Measurements from ENCODE around the gene HOXB6.

The HOXB6 gene

GRCh38 chr17:48593840-48594537 lies 10.8 kb downstream of the HOXB6 start:
- DNase-seq, result peak; percentile 75

GRCh38 chr17:48593126-48593829 lies 11.5 kb downstream of the HOXB6 start, which contains the start of gene HOXB5:
Gene HOXB5 (minus strand): TSS chr17:48593779. CDS start chr17:48593682, 97 bp downstream.
- DNase-seq, result peak; percentile 50

- peak; percentile 47 for DNase-seq
These were observed 12.2 kb downstream of the HOXB6 start for GRCh38 chr17:48592577-48592976.

- no peak for DNase-seq
These were observed 12.7 kb downstream of the HOXB6 start for GRCh38 chr17:48592057-48592514.

- DNase-seq, result no peak
These were observed 13.3 kb downstream of the HOXB6 start for GRCh38 chr17:48591255-48592056.

GRCh38 chr17:48590607-48591161 lies 14.1 kb downstream of the HOXB6 start:
- DNase-seq, result no peak

- no peak for DNase-seq
These were observed 14.8 kb downstream of the HOXB6 start, which contains the start of gene HOXB3 for GRCh38 chr17:48589831-48590606. Gene HOXB3 (minus strand): TSS chr17:48590241. CDS start chr17:48552474, 37,767 bp downstream.

GRCh38 chr17:48589060-48589830 lies 15.5 kb downstream of the HOXB6 start:
- DNase-seq, result no peak

- DNase-seq, result no peak
These were observed 16.3 kb downstream of the HOXB6 start for GRCh38 chr17:48588528-48588927.

- no peak for DNase-seq
These were observed 16.7 kb downstream of the HOXB6 start for GRCh38 chr17:48588074-48588415.

- no peak for DNase-seq
These were observed 17.3 kb downstream of the HOXB6 start for GRCh38 chr17:48587276-48588073.

- DNase-seq, result no peak
These were observed 18.2 kb downstream of the HOXB6 start for GRCh38 chr17:48586355-48587258.

GRCh38 chr17:48584223-48584741 lies 20.5 kb downstream of the HOXB6 start:
- DNase-seq, result no peak

GRCh38 chr17:48583708-48584222 lies 21.0 kb downstream of the HOXB6 start:
- DNase-seq, result no peak

- no peak for DNase-seq
These were observed 22.1 kb downstream of the HOXB6 start for GRCh38 chr17:48582750-48583069.

GRCh38 chr17:48579760-48580554 lies 24.8 kb downstream of the HOXB6 start:
- DNase-seq, result no peak

GRCh38 chr17:48579471-48579759 lies 25.4 kb downstream of the HOXB6 start:
- DNase-seq, result no peak

Data from hematopoietic multipotent progenitor cell treated with erythropoietin and hydrocortisone succinate and interleukin-3 and kit ligand, for 8 days (in vitro differentiated cells).